GM18520 (cell line): ENCODE data around the gene LARP4.
"Not testable (repeated sequence)": the region's sequence is repeated elsewhere in the genome, so short reads cannot be mapped to it uniquely, and the experiment has no call there.

ENCODE experiments used
- ATAC-seq: cut with Tn5 transposase; IDR thresholded peaks from one replicate; pipeline ENCODE4 v1.9.1; 2021; ENCODE audit not compliant: unreplicated experiment

LARP4 gene

GRCh38 chr12:50400104-50400637, 514 bp upstream of the LARP4 start:
- ATAC-seq, result no peak

DNA sequence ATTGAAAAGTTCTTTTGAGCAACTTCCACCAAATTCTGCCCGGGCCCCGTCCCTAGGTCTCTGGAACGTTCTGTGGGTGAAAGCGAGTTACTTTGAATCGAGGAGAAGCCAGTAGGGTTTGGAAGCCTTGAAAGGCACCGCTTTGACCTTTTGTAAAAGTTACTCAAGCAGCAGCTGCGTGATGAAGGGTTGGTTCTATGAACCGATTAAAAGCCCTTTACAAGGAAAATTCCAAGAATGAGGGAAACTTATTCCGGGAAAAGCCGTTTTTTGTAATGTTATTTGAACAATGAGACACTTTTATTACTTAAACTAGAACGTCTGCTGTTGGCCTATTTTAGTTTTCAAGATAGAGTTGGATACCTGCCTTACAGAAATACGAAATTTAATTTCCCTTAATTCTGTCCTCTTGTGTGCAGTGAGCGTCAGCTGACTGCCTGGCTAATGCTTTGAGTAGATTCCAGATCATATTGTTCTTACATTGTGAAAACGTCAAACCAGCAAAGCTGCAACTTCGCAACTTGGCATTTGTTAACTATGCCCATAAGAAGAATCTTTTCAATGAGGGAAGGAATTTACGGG, 906 bp downstream of the LARP4 start:
- ATAC-seq, result peak; percentile 3

GRCh38 chr12:50402264-50403000, 1.7 kb downstream of the LARP4 start:
- no peak for ATAC-seq

- ATAC-seq, result no peak
Observed at GRCh38 chr12:50403001-50403440, 2.3 kb downstream of the LARP4 start.

DNA sequence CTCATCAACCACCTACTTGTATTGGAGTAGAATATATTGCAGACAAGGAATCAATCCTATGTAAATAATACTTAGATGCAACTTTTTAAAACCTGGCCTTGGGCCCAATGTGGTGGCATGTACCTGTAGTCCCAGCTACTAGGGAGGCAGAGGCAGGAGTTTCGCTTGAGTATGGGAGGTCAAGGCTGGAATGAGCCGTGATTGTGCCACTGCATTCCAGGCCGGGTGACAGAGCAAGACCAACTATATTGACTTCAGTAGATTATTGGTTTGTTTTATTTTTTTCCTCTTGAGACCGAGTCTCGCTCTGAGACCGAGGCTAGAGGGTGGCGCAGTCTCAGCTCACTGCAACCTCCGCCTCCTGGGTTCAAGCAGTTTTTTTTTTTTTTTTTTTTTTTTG, 3.6 kb downstream of the LARP4 start:
- no peak for ATAC-seq

DNA sequence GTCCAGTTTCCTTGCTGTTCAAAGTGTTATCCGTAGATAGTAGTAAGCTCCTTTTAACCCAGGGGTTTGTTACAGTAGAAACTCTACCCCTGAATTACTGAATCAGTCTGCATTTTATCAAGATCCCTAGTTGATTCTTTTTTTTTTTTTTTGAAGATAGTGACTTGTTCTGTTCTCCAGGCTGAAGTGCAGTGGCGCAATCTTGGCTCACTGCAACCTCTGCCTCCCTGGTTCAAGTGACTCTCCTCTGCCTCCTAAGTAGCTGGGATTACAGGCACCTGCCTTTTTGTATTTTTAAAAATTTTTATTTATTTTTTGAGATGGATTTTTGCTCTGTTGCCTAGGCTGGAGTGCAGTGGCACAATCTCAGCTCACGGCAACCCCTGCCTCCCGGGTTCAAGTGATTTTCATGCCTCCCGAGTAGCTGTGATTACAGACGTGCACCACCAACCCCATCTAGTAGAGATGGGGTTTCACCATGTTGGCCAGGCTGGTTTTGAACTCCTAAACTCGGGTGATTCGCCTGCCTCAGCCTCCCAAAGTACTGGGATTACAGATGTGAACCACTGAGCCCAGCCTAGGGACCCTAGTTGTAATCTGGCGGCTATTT, 10.5 kb downstream of the LARP4 start:
- ATAC-seq, result no peak

- ATAC-seq, result no peak
Observed at GRCh38 chr12:50415899-50416479, 15.3 kb downstream of the LARP4 start.

- ATAC-seq, result no peak
Observed at GRCh38 chr12:50419112-50419909, 18.6 kb downstream of the LARP4 start.

GRCh38 chr12:50422855-50423254, 22.2 kb downstream of the LARP4 start:
- ATAC-seq, result not testable (repeated sequence)

- not testable (repeated sequence) for ATAC-seq
Observed at GRCh38 chr12:50423342-50423741, 22.7 kb downstream of the LARP4 start.

GRCh38 chr12:50425589-50426258, 25.0 kb downstream of the LARP4 start:
- ATAC-seq, result no peak

GRCh38 chr12:50431656-50432055, 31.0 kb downstream of the LARP4 start:
- ATAC-seq, result not testable (repeated sequence)

DNA sequence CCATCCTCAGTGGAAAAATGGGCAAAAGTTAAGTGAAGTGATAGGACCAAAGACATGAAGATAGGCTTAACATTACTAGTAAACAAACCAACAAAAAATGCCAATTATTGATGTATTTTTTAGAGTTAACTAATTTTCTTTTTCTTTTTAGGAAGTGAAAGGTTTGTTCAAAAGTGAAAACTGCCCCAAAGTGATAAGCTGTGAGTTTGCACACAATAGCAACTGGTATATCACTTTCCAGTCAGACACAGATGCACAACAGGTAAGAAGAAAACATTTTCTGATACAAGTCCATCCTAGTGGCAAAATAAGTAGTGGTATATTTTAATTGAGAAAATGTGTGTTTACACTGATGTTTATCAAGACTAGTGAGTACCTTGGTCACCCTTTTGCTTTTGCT, 39.6 kb downstream of the LARP4 start:
- ATAC-seq, result no peak

DNA sequence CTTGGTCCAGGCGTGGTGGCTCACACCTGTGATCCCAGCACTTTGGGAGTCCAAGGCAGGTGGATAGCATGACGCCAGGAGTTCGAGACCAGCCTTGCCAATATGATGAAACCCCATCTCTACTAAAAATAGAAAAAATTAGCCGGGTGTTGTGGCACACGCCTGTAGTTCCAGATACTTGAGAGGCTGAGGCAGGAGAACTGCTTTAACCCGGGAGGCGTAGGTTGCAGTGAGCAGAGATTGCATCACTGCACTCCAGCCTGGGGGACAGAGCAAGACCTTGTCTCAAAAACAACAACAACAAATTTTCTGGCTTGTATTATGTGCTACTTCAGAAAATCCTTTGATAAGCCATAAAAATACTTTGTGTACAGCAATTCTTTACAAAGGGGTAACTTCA, 41.1 kb downstream of the LARP4 start:
- ATAC-seq, result no peak

GRCh38 chr12:50442178-50442908, 41.7 kb downstream of the LARP4 start:
- peak; percentile 59 for ATAC-seq

DNA sequence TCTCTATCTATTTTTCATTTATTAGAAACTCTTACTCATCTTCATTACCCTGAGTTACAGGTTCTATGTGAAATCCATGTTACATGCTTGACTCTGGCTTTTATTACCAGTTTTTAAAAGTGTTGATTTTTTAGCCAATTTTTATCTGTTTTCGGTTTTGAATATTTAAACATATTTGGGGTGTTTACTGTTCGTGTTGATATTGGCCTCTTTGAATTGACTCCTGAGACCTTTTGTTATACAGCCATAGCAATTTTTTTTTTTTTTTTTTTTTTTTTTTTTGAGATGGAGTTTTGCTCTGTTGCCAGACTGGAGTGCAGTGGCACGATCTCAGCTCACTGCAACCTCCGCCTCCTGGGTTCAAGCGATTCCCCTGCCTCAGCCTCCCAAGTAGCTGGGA, 49.0 kb downstream of the LARP4 start:
- ATAC-seq, result not testable (repeated sequence)

DNA sequence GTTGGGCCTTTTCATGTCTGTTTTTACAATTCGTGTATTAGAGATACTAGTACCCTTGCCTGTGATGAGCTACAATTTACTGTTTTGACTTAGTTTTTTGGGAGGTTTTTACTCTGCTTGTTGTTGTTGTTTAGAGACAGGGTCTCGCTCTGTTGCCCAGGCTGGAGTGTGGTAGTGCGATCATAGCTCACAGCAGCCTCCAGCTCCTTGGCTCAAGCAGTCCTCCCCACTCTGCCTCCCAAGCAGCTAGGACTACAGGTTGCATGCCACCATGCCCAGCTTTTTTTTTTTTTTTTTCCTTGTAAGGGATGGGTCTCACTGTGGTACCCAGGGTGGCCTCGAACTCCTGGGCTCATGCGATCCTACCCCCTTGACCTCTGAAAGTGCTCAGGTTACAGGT, 52.1 kb downstream of the LARP4 start:
- ATAC-seq, result no peak

DNA sequence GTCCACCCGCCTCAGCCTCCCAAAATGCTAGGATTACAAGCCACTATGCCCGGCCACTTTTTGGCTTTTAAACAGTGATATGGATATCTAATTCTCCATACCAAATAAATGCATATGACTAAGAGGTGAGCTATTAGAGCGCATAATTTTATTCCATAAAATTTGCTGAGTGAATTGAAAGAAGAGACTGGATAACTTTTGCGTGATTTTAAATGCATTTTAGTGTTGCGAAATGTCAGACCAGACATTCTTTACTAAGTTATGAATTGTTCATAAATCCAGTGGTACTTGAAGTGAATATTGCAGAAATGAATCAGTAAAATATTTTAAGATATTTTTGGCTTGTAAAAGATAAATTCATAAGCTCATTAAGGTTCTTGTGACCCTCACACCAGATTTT, 53.2 kb downstream of the LARP4 start:
- no peak for ATAC-seq

- ATAC-seq, result no peak
Observed at GRCh38 chr12:50458606-50459005, 57.9 kb downstream of the LARP4 start.

DNA sequence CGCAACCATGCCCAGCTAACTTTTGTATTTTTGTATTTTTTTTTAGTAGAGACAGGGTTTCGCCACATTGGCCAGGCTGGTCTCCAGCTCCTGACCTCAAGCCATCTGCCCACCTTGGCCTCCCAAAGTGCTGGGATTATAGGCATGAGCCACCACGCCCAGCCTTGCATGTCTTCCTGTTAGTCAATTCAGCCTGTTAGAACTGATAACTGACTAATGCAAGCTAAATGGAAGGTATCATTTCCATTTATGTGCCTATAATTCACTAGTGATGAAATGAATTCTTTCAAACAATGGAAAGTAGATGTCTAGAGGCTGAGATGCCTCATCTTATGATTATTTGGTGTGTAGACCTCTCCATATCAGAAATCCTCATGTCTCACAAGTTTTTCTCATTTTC, 66.8 kb downstream of the LARP4 start:
- no peak for ATAC-seq
